K562 (cell line): Measurements from ENCODE around the gene ADAMTS14. TPM values are rescaled to one million over a fixed set of nuclear protein-coding genes. Genes with fewer than 3 reads are reported as not detected.

Experiments
- E2F5 ChIP-seq: sonication (generic); formaldehyde crosslinking; IDR thresholded peaks from 2 replicates; pipeline ENCODE4 v1.8.0; 2022; ENCODE audit warnings: mild to moderate bottlenecking, missing genetic modification reagents
- ESRRA ChIP-seq: fragments of 450-650 bp; IDR thresholded peaks from 2 replicates; pipeline ENCODE4 v1.6.1; 2014; ENCODE audit warnings: low read depth, mild to moderate bottlenecking, moderate library complexity, borderline replicate concordance
- ILK ChIP-seq: fragments of 450-650 bp; IDR thresholded peaks from 2 replicates; pipeline ENCODE4 v1.6.1; 2016; ENCODE audit warnings: missing genetic modification characterization, low read depth, mild to moderate bottlenecking, missing compliant biosample characterization, moderate library complexity, borderline replicate concordance
- MGA ChIP-seq: fragments of 450-650 bp; IDR thresholded peaks from 2 replicates; pipeline ENCODE4 v1.6.1; 2016; ENCODE audit warnings: mild to moderate bottlenecking, moderate library complexity
- NRF1 ChIP-seq, 2 experiments: fragments of 450-650 bp; IDR thresholded peaks in 1 of 2; conservative IDR thresholded peaks in 1 of 2; 2 replicates each; pipeline ENCODE4 v1.6.1; 2014; ENCODE audit warnings: mild to moderate bottlenecking in 2 of 2
- POLR2B ChIP-seq: fragments of 450-650 bp; IDR thresholded peaks from 2 replicates; pipeline ENCODE4 v1.6.1; 2018; ENCODE audit warnings: low read depth; ENCODE audit not compliant: partially characterized antibody
- STAT6 ChIP-seq: sonication (generic); formaldehyde crosslinking; IDR thresholded peaks from 2 replicates; pipeline ENCODE4 v1.8.1; 2023; ENCODE audit warnings: mild to moderate bottlenecking, missing genetic modification reagents
- TAF1 ChIP-seq: IDR thresholded peaks from 2 replicates; pipeline ENCODE4 v1.6.1; 2011; ENCODE audit warnings: mild to moderate bottlenecking, low read length, moderate library complexity; ENCODE audit not compliant: insufficient read depth, control insufficient read depth, severe bottlenecking; ENCODE audit errors: extremely low read depth
- USF1 ChIP-seq: sonication (generic); formaldehyde crosslinking; IDR thresholded peaks from 2 replicates; pipeline ENCODE4 v1.9.0; 2022; ENCODE audit warnings: mild to moderate bottlenecking, missing genetic modification reagents
- polyA plus RNA-seq, 8 experiments: library from polyadenylated mRNA; depleted of rRNA in 4 of 8; stranded (reverse) in 5 of 8; unstranded in 3 of 8; fragments of >200 nt; fragmentation: Nextera tagmentation in 2 of 8; fragmentation: Illumina TruSeq in 1 of 8; extraction: Ambion mirVana in 2 of 8; extraction: Trizol in 1 of 8; gene quantifications; 2 replicates each; pipeline versions ENCODE4 v1.2.1 to v1.2.3, GENCODE V29; 2011 to 2014; ENCODE audit warnings: inconsistent platforms in 1 of 8, missing spikeins in 1 of 8
- total RNA-seq, 7 experiments: library from RNA; depleted of rRNA in 6 of 7; stranded (reverse); fragments of >200 nt in 6 of 7; fragmentation: Illumina TruSeq in 2 of 7; extraction: Trizol in 2 of 7; gene quantifications; 2 replicates each; pipeline versions ENCODE4 v1.2.1 to v1.2.3, GENCODE V29; 2011 to 2021; ENCODE audit warnings: low replicate concordance in 1 of 7

Gene ADAMTS14
- total and polyA plus RNA-seq, 9 of the 15 experiments (the other 6 are each of a cell fraction or from before 2014, with no cell fraction given): 0.04 to 37.4 (median 15.9) TPM

- no peak for TF ChIP-seq ILK (tag)
- TF ChIP-seq TAF1: peak; percentile 68
- TF ChIP-seq E2F5: no peak
- TF ChIP-seq POLR2B: peak; percentile 68
- 0 out of 2 replicates have a peak, but pooled peaks have one; percentile 5 for TF ChIP-seq ESRRA
- no peak for TF ChIP-seq MGA
- 0 out of 2 replicates have a peak, but pooled peaks have one; percentile 12 for TF ChIP-seq STAT6
- peak; percentile 77 to 80 for TF ChIP-seq NRF1 (conservative IDR thresholded peaks at IDR 0.05 in 1 of 2, IDR thresholded peaks at IDR 0.05 in 1 of 2)
- TF ChIP-seq USF1 (CRISPR knock-in tag): no peak
These were observed at the start of gene ADAMTS14 (continued) for GRCh38 chr10:70672165-70673042.
